ENCODE data around the gene SHISA5.

The SHISA5 gene

DNA sequence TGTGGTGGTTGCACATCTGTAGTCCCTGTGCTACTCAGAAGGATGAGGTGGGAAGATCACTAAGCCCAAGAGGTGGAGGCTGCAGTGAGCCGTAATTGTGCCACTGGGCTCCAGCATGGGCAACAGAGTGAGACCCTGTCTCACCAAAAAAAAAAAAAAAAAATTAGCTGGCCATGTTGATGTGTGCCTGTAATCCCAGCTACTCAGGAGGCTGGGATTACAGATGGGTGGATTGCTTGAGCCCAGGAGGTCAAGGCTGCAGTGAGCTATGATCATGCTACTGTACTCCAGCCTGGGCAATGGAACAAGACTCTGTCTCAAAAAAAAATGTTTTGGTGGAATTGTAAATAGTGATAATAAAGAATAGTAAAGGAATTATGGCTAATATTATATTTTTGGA lies 47.5 kb downstream of the SHISA5 start:
- no peaks in the 10 kb centered on the region for H3K9me3 Mint-ChIP-seq
- H3K4me3 Mint-ChIP-seq, result no peak overlapping the region
- H3K27ac Mint-ChIP-seq, result no peak overlapping the region
- DNase-seq, result no peak
- H3K27me3 Mint-ChIP-seq (ENCODE audit: low read depth, poor library complexity), result peaks cover 5% of the 10 kb centered on the region
- peaks cover 29% of the 10 kb centered on the region for H3K36me3 Mint-ChIP-seq (ENCODE audit: low read depth)
- TF ChIP-seq, protein P1, sequence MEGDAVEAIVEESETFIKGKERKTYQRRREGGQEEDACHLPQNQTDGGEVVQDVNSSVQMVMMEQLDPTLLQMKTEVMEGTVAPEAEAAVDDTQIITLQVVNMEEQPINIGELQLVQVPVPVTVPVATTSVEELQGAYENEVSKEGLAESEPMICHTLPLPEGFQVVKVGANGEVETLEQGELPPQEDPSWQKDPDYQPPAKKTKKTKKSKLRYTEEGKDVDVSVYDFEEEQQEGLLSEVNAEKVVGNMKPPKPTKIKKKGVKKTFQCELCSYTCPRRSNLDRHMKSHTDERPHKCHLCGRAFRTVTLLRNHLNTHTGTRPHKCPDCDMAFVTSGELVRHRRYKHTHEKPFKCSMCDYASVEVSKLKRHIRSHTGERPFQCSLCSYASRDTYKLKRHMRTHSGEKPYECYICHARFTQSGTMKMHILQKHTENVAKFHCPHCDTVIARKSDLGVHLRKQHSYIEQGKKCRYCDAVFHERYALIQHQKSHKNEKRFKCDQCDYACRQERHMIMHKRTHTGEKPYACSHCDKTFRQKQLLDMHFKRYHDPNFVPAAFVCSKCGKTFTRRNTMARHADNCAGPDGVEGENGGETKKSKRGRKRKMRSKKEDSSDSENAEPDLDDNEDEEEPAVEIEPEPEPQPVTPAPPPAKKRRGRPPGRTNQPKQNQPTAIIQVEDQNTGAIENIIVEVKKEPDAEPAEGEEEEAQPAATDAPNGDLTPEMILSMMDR (IDR thresholded peaks at IDR 0.05), result no peak
- H3K4me1 Mint-ChIP-seq, result no peaks in the 10 kb centered on the region

DNA sequence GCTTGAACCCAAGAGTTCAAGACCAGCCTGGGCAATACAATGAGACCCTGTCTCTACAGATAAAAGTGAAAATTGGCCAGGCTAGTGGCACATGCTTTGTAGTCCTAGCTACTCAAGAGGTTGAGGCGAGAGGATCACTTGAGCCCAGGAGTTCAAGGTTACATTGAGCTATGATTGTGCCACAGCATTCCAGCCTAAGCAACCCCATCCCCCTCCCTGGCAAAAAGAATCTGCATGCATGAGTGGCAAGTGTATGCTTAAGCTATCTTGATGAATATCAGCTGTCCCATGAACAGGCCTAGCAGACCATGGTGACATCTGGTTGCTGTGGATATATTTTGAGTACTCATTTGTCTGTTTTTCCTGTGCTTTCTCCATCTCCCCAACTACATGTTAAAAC lies 52.7 kb downstream of the SHISA5 start:
- Mint-ChIP-seq H3K4me3 (no peak overlapping the region), H3K36me3 (ENCODE audit: low read depth) (peaks cover 25% of the 10 kb centered on the region), H3K9me3 (no peaks in the 10 kb centered on the region), H3K27me3 (ENCODE audit: low read depth, poor library complexity) (no peaks in the 10 kb centered on the region), H3K4me1 (peaks cover 23% of the 10 kb centered on the region), H3K27ac (no peak overlapping the region)
- TF ChIP-seq, protein P1 (IDR thresholded peaks at IDR 0.05), result no peak
- no peak for DNase-seq

DNA sequence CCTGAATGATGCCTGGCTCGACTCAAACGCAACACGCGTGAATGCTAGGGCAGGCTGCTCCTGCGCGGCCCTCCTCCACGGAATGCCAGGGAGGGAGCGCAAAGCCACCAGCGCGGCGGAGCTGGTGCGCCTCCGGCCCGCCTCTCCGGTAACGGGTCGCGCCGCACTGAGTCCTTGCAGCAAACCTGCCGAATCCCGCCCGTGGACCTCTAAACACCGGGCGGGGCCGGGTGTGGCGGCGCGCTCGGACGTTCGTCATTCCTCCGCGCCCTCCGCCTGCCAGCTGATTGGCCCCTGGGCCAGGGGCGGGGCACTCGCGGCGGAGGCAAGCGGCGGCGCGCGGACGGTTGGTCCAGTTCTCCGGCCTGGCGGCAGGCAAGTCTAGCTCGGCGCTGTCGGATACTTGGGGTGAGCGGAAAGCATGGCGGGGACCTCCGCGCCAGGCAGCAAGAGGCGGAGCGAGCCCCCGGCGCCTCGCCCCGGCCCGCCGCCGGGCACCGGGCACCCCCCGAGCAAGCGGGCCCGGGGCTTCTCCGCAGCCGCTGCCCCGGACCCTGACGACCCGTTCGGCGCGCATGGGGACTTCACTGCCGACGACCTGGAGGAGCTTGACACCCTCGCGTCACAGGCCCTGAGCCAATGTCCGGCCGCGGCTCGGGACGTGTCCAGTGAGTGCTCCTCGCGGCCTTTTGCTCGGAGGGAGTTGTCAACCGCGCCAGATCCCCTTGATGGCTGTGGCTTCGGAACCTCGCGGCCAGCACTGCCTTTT lies 57.4 kb downstream of the SHISA5 start, which contains the start of gene ATRIP:
Gene ATRIP, plus strand, starts transcription at position 313 of the 769 bp plus-strand sequence. Its CDS starts 109 bp downstream, at position 422.
- peak; percentile 94 for DNase-seq
- peaks cover 18% of the 10 kb centered on the region for H3K36me3 Mint-ChIP-seq (ENCODE audit: low read depth)
- H3K27me3 Mint-ChIP-seq (ENCODE audit: low read depth, poor library complexity), result no peaks in the 10 kb centered on the region
- TF ChIP-seq, protein P1 (IDR thresholded peaks at IDR 0.05), result no peak
- H3K9me3 Mint-ChIP-seq, result no peaks in the 10 kb centered on the region
- peak within 1 kb of the TSS; percentile 92 for H3K4me3 Mint-ChIP-seq
- peak within 1 kb of the TSS; percentile 91 for H3K27ac Mint-ChIP-seq
- H3K4me1 Mint-ChIP-seq, result peaks cover 40% of the 10 kb centered on the region

DNA sequence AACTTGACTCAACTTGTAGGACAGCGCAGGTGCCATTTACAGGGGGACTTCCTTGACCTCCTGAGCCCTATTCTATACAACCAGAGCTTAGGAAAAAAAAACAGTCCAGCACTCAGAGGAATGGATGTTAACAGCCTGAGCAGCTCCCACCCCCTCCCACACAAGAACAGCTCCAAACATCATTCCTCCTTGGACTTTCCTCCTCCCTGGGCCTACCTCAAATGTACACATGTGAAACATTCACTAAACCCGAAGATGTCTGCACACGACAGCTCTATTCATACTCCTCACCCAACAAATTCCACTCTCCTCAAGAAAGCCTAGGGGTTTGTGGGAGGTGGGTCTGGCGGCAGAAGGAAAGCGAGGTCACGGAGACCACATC lies 57.9 kb downstream of the SHISA5 start:
- TF ChIP-seq, protein P1 (IDR thresholded peaks at IDR 0.05), result no peak
- Mint-ChIP-seq H3K27ac (peak overlapping the region; percentile 71), H3K9me3 (no peaks in the 10 kb centered on the region), H3K4me3 (peak overlapping the region; percentile 92), H3K36me3 (ENCODE audit: low read depth) (peaks cover 17% of the 10 kb centered on the region), H3K4me1 (peaks cover 46% of the 10 kb centered on the region), H3K27me3 (ENCODE audit: low read depth, poor library complexity) (no peaks in the 10 kb centered on the region)
- no peak for DNase-seq

DNA sequence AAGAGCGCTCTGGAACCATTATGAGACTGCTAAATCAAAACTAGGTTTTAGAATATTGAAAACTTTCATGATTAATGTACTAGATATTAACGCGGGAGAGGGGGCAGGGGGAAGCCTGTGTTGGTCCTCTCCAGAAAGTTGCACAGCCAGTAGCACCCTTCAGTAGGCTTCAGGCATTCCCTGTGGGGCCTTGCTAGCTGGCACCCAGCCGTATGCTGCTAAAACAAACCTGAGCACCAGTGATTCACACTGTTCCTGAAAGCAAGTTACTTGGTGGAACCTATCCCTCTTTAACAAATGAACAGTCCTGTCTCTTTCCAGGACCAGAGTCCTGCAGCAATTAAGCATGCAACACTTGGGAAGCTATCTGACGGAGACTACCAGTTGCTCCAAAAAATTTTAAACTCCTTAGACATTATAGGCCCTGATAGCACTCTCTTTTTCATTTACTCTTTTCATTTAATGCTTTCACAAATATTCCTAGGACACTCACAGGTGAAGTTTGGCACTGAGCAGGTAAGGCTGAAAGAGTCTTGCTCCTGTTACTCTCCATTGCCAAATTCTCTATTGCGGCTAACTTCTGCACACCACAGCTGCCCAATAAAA lies 58.6 kb downstream of the SHISA5 start:
- no peaks in the 10 kb centered on the region for H3K27me3 Mint-ChIP-seq (ENCODE audit: low read depth, poor library complexity)
- H3K4me3 Mint-ChIP-seq, result peak overlapping the region; percentile 92

More for the DNA sequence above, 58.6 kb downstream of the SHISA5 start:
- Mint-ChIP-seq H3K4me1 (peaks cover 52% of the 10 kb centered on the region), H3K36me3 (ENCODE audit: low read depth) (peaks cover 17% of the 10 kb centered on the region), H3K27ac (peak overlapping the region; percentile 71), H3K9me3 (no peaks in the 10 kb centered on the region)
- TF ChIP-seq, protein P1 (IDR thresholded peaks at IDR 0.05), result no peak
- no peak for DNase-seq
